ENCODE results near the gene NOC2L. TPM values are rescaled to one million over a fixed set of nuclear protein-coding genes. Genes with fewer than 3 reads are reported as not detected.

Gene NOC2L
- total RNA-seq, 1 donor from 2014 or later, result 39.6 TPM

- peaks cover 41% of the 10 kb centered on the region for H3K27me3 Mint-ChIP-seq (ENCODE audit: insufficient read depth, low read depth)
- H3K4me3 Mint-ChIP-seq, result peak within 1 kb of the TSS; percentile 35
- Histone ChIP-seq H3K4me1 (peaks cover 5% of the 10 kb centered on the region), H3K27me3 (peaks cover 74% of the 10 kb centered on the region), H2AFZ (replicated peaks) (peak within 1 kb of the TSS; percentile 81), H3K9ac (no peak within 1 kb of the TSS), H3K27ac (no peak within 1 kb of the TSS), H3K79me2 (ENCODE audit: low read depth) (no peaks in the 10 kb centered on the region), H3K9me3 (ENCODE audit: low read depth) (no peaks in the 10 kb centered on the region), H3F3A (ENCODE audit: low read depth) (peaks cover 13% of the 10 kb centered on the region), H3K4me2 (peak within 1 kb of the TSS; percentile 97), H3K4me3 (peak within 1 kb of the TSS; percentile 62), H4K20me1 (ENCODE audit: low read depth) (peaks cover 45% of the 10 kb centered on the region), H3K36me3 (no peaks in the 10 kb centered on the region)
- no peak for DNase-seq (ENCODE audit: low spot score)
- H3K4me1 Mint-ChIP-seq, result no peaks in the 10 kb centered on the region
- H3K36me3 Mint-ChIP-seq, result peaks cover 4% of the 10 kb centered on the region
- peaks cover 2% of the 10 kb centered on the region for H3K9me3 Mint-ChIP-seq
- no peak within 1 kb of the TSS for H3K27ac Mint-ChIP-seq
- no peak for TF ChIP-seq EZH2phosphoT487 (IDR thresholded peaks at IDR 0.05)
- no peak for TF ChIP-seq EZH2 (IDR thresholded peaks at IDR 0.05)
- no peak for TF ChIP-seq CTCF (IDR thresholded peaks at IDR 0.05)
Observed at GRCh38 chr1:966135-966703, 7.2 kb upstream of the NOC2L start, which contains the start of gene PLEKHN1. Gene PLEKHN1 (plus strand): TSS chr1:966482. CDS start chr1:966532, 50 bp downstream.

GRCh38 chr1:965526-966134 is 6.6 kb upstream of the NOC2L start:
- peaks cover 2% of the 10 kb centered on the region for H3K9me3 Mint-ChIP-seq
- peaks cover 13% of the 10 kb centered on the region for H3F3A ChIP-seq (ENCODE audit: low read depth)
- H3K4me1 ChIP-seq, result peaks cover 5% of the 10 kb centered on the region

GRCh38 chr1:964691-965525 is 5.9 kb upstream of the NOC2L start:
- Mint-ChIP-seq H3K9me3 (peaks cover 2% of the 10 kb centered on the region), H3K4me3 (peak overlapping the region; percentile 50), H3K4me1 (no peaks in the 10 kb centered on the region), H3K27ac (no peak overlapping the region), H3K27me3 (ENCODE audit: insufficient read depth, low read depth) (peaks cover 43% of the 10 kb centered on the region), H3K36me3 (peaks cover 4% of the 10 kb centered on the region)
- peaks cover 74% of the 10 kb centered on the region for H3K27me3 ChIP-seq
- no peak for DNase-seq (ENCODE audit: low spot score)
- H3K4me1 ChIP-seq, result peaks cover 5% of the 10 kb centered on the region
- TF ChIP-seq EZH2phosphoT487 (IDR thresholded peaks at IDR 0.05), result no peak
- no peak for TF ChIP-seq EZH2 (IDR thresholded peaks at IDR 0.05)
- TF ChIP-seq CTCF (IDR thresholded peaks at IDR 0.05), result no peak
- H2AFZ ChIP-seq (replicated peaks), result no peak overlapping the region
- peaks cover 13% of the 10 kb centered on the region for H3F3A ChIP-seq (ENCODE audit: low read depth)
- H4K20me1 ChIP-seq (ENCODE audit: low read depth), result peaks cover 45% of the 10 kb centered on the region
- H3K9me3 ChIP-seq (ENCODE audit: low read depth), result no peaks in the 10 kb centered on the region
- no peak overlapping the region for H3K4me3 ChIP-seq
- no peaks in the 10 kb centered on the region for H3K36me3 ChIP-seq
- no peak overlapping the region for H3K9ac ChIP-seq
- no peak overlapping the region for H3K27ac ChIP-seq
- H3K79me2 ChIP-seq (ENCODE audit: low read depth), result no peaks in the 10 kb centered on the region
- no peak overlapping the region for H3K4me2 ChIP-seq

More at GRCh38 chr1:965526-966134, 6.6 kb upstream of the NOC2L start:
- Histone ChIP-seq H3K9me3 (ENCODE audit: low read depth) (no peaks in the 10 kb centered on the region), H3K79me2 (ENCODE audit: low read depth) (no peaks in the 10 kb centered on the region), H3K27ac (no peak overlapping the region), H3K4me2 (no peak overlapping the region), H4K20me1 (ENCODE audit: low read depth) (peaks cover 45% of the 10 kb centered on the region), H3K4me3 (no peak overlapping the region), H3K36me3 (no peaks in the 10 kb centered on the region), H2AFZ (replicated peaks) (no peak overlapping the region), H3K9ac (no peak overlapping the region), H3K27me3 (peaks cover 74% of the 10 kb centered on the region)
- TF ChIP-seq EZH2 (IDR thresholded peaks at IDR 0.05), result no peak
- TF ChIP-seq EZH2phosphoT487 (IDR thresholded peaks at IDR 0.05), result no peak
- no peak for TF ChIP-seq CTCF (IDR thresholded peaks at IDR 0.05)
- no peak for DNase-seq (ENCODE audit: low spot score)
- Mint-ChIP-seq H3K4me3 (no peak overlapping the region), H3K4me1 (no peaks in the 10 kb centered on the region), H3K27me3 (ENCODE audit: insufficient read depth, low read depth) (peaks cover 41% of the 10 kb centered on the region), H3K36me3 (peaks cover 4% of the 10 kb centered on the region), H3K27ac (no peak overlapping the region)

Measured in neural progenitor cell (in vitro differentiated cells).